GM12875 (cell line): ENCODE data around the gene PEX7.
A peak's percentile ranks its signal among the peaks of the same experiment; 100 is the strongest.

Experiments
- H3K4me3 ChIP-seq: one replicate; pipeline ENCODE4 v1.5.1; 2011; ENCODE audit warnings: low read depth, low read length, control low read depth
- CTCF ChIP-seq: IDR thresholded peaks from 2 replicates; pipeline ENCODE4 v1.5.1; 2011; ENCODE audit warnings: low read depth, mild to moderate bottlenecking, control low read depth, inconsistent platforms, low read length, moderate library complexity, borderline replicate concordance; ENCODE audit not compliant: insufficient read depth

The PEX7 gene

GRCh38 chr6:136921936-136922684, 99.7 kb downstream of the PEX7 start, which contains the start of gene SLC35D3:
TSS of gene SLC35D3 (plus strand) at chr6:136922301. CDS start at chr6:136922429, 128 bp downstream.
- no peak for TF ChIP-seq CTCF
- peak within 1 kb of the TSS; percentile 43 for H3K4me3 ChIP-seq

GRCh38 chr6:136922685-136923006, 100.3 kb downstream of the PEX7 start:
- no peak for TF ChIP-seq CTCF
- H3K4me3 ChIP-seq: peak overlapping the region; percentile 35

- no peak overlapping the region for H3K4me3 ChIP-seq
- TF ChIP-seq CTCF: no peak
Observed at GRCh38 chr6:136923116-136923953, 100.9 kb downstream of the PEX7 start.

- TF ChIP-seq CTCF: no peak
- no peak overlapping the region for H3K4me3 ChIP-seq
Observed at GRCh38 chr6:136923954-136924673, 101.7 kb downstream of the PEX7 start.

- no peak overlapping the region for H3K4me3 ChIP-seq
- TF ChIP-seq CTCF: no peak
Observed at GRCh38 chr6:136926383-136926782, 104.0 kb downstream of the PEX7 start.

- TF ChIP-seq CTCF: peak; percentile 32; the same call in 1 of the 2 replicates
Observed at GRCh38 chr6:136927292-136927691, 104.9 kb downstream of the PEX7 start.

More at GRCh38 chr6:136927292-136927691, 104.9 kb downstream of the PEX7 start:
- no peak overlapping the region for H3K4me3 ChIP-seq
